Thoracic aorta (tissue), 2 donors: ENCODE measurements around the gene TAF1. TPM values are rescaled to one million over a fixed set of nuclear protein-coding genes. Genes with fewer than 3 reads are reported as not detected.
A peak's percentile ranks its signal among the peaks of the same experiment; 100 is the strongest.
"Not testable (repeated sequence)": the region's sequence is repeated elsewhere in the genome, so short reads cannot be mapped to it uniquely, and the experiment has no call there.

Experiments
- ATAC-seq: fragments of 150-250 bp; one replicate; pipeline ENCODE4 v1.8.0; 2017; ENCODE audit warnings: low read depth; ENCODE audit not compliant: insufficient number of reproducible peaks, low FRiP score
- DNase-seq: peaks from one replicate; pipeline ENCODE4 v3.0.0-alpha.2; 2020; ENCODE audit warnings: low spot score
- H3K27ac ChIP-seq, 2 donors: fragments of 200-600 bp; sonication (generic); 1 replicate in 1 of 2; 2 replicates in 1 of 2; pipeline ENCODE4 v1.5.1; 2016; ENCODE audit warnings: mild to moderate bottlenecking in 2 of 2, moderate library complexity in 2 of 2
- H3K27me3 ChIP-seq: fragments of 200-600 bp; sonication (generic); replicated peaks from 2 replicates; pipeline ENCODE4 v1.6.0; 2016; ENCODE audit warnings: mild to moderate bottlenecking; ENCODE audit not compliant: insufficient read depth
- H3K36me3 ChIP-seq: fragments of 200-600 bp; sonication (generic); one replicate; pipeline ENCODE4 v1.5.1; 2016
- H3K4me1 ChIP-seq, 2 donors: fragments of 200-600 bp; sonication (generic); 1 replicate in 1 of 2; 2 replicates in 1 of 2; pipeline versions ENCODE4 v1.5.1 to v1.6.0; 2016; ENCODE audit warnings: low read depth in 2 of 2, mild to moderate bottlenecking in 1 of 2; ENCODE audit not compliant: control insufficient read depth in 1 of 2
- H3K4me3 ChIP-seq: fragments of 200-600 bp; sonication (generic); 2 replicates; pipeline ENCODE4 v1.5.1; 2016; ENCODE audit warnings: mild to moderate bottlenecking
- H3K9me3 ChIP-seq: fragments of 200-600 bp; sonication (generic); 2 replicates; pipeline ENCODE4 v1.5.1; 2016
- CTCF ChIP-seq: fragments of 200-600 bp; sonication (generic); IDR thresholded peaks from one replicate; pipeline ENCODE4 v1.5.1; 2019; ENCODE audit warnings: antibody characterized with exemption
- total RNA-seq, 2 donors: library from RNA; depleted of rRNA; stranded (reverse); fragments of >200 nt; gene quantifications; one replicate each; pipeline versions ENCODE4 v1.1.0 to v1.2.3, GENCODE V29; 2016

The TAF1 gene
- total RNA-seq, 2 donors from 2014 or later: 38.0 to 81.0 TPM

GRCh38 chrX:71482228-71482958 lies 116.2 kb downstream of the TAF1 start:
- Histone ChIP-seq H3K4me1 (no peaks in the 10 kb centered on the region), H3K27me3 (no peaks in the 10 kb centered on the region), H3K36me3 (no peaks in the 10 kb centered on the region), H3K4me3 (no peak overlapping the region), H3K27ac (no peak overlapping the region), H3K9me3 (no peaks in the 10 kb centered on the region)
- DNase-seq: no peak
- no peak for ATAC-seq
- TF ChIP-seq CTCF: no peak

GRCh38 chrX:71487814-71488213 lies 121.7 kb downstream of the TAF1 start:
- Histone ChIP-seq H3K4me1 (no peaks in the 10 kb centered on the region), H3K27ac (no peak overlapping the region), H3K9me3 (no peaks in the 10 kb centered on the region), H3K4me3 (no peak overlapping the region), H3K27me3 (no peaks in the 10 kb centered on the region), H3K36me3 (no peaks in the 10 kb centered on the region)
- no peak for TF ChIP-seq CTCF
- ATAC-seq (no peak), DNase-seq (no peak)

- no peaks in the 10 kb centered on the region for H3K4me1 ChIP-seq
- no peak for TF ChIP-seq CTCF
- DNase-seq (no peak), ATAC-seq (no peak)
- no peaks in the 10 kb centered on the region for H3K27me3 ChIP-seq
- H3K4me3 ChIP-seq: no peak overlapping the region
- no peak overlapping the region for H3K27ac ChIP-seq
- H3K36me3 ChIP-seq: no peaks in the 10 kb centered on the region
- no peaks in the 10 kb centered on the region for H3K9me3 ChIP-seq
Measured at GRCh38 chrX:71489540-71489939, 123.4 kb downstream of the TAF1 start.

GRCh38 chrX:71492231-71493065 lies 126.3 kb downstream of the TAF1 start:
- H3K9me3 ChIP-seq: no peaks in the 10 kb centered on the region
- no peaks in the 10 kb centered on the region for H3K36me3 ChIP-seq
- DNase-seq: no peak
- no peak for TF ChIP-seq CTCF
- ATAC-seq: no peak
- H3K4me1 ChIP-seq: no peaks in the 10 kb centered on the region
- H3K27ac ChIP-seq: no peak overlapping the region
- peak overlapping the region; percentile 78 for H3K4me3 ChIP-seq
- H3K27me3 ChIP-seq: no peaks in the 10 kb centered on the region

GRCh38 chrX:71493111-71493613 lies 127.0 kb downstream of the TAF1 start:
- no peaks in the 10 kb centered on the region for H3K4me1 ChIP-seq
- no peaks in the 10 kb centered on the region for H3K9me3 ChIP-seq
- H3K4me3 ChIP-seq: peak overlapping the region; percentile 78
- H3K36me3 ChIP-seq: no peaks in the 10 kb centered on the region
- ATAC-seq: no peak
- H3K27ac ChIP-seq: no peak overlapping the region
- no peak for DNase-seq
- no peaks in the 10 kb centered on the region for H3K27me3 ChIP-seq
- TF ChIP-seq CTCF: no peak

GRCh38 chrX:71495979-71496378 lies 129.8 kb downstream of the TAF1 start:
- H3K27me3 ChIP-seq, H3K36me3 ChIP-seq, DNase-seq, H3K9me3 ChIP-seq, H3K4me3 ChIP-seq, H3K4me1 ChIP-seq, H3K27ac ChIP-seq, ATAC-seq: not testable (repeated sequence)
